GM18502 (cell line): ENCODE measurements around the gene CNIH3.
"Not testable (repeated sequence)": the region's sequence is repeated elsewhere in the genome, so short reads cannot be mapped to it uniquely, and the experiment has no call there.

Experiments used
- ATAC-seq: cut with Tn5 transposase; IDR thresholded peaks from one replicate; pipeline ENCODE4 v1.9.1; 2021; ENCODE audit warnings: mild to moderate bottlenecking; ENCODE audit not compliant: unreplicated experiment, poor library complexity

The CNIH3 gene

DNA sequence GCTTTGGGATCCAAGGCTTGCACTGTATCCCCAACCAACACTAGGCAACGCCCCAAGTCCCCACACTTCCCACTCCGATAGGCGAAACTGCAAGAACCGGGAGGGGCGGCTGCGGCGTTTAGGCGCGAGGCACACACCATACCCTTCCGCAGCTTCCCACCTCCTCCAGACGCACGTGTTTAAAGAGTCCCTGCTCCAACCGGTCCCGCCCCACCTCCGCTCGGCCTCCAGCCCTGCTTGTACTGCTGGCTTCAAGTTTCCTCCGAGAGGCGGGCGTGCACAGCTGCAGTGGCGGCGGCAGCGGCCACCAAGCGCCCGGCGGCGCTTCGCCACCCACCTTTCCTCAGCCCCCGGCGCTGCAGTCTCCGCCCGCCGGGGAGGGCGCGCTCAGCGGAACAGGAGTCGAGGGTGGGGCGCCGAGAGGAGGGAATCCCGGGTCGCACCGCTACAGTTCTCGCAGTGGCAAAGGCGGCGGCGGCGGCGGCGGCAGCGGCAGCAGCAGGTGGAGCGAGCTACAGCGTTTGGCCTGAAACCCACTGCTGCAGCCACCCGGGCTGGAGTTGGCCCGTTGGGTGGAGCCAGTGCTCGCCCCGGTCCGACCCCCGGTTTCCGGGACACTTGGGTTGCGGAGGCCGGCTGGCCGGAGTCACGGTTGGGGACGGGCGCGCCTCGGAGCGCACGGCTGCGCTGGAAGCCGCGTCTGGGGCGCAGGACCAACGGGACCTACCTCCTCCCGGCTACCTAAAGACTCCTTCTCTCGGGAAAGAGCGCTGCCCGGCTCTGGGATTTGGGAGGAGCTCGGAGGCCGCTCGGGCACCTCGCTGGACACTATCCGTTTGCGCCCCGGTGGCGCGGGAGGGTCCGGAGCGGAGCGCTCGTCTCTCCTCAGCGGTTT lies at the start of gene CNIH3:
TSS of gene CNIH3 (plus strand) at position 457 of the 895 bp plus-strand sequence. CDS start 858 bp downstream, outside the sequence.
- no peak for ATAC-seq

DNA sequence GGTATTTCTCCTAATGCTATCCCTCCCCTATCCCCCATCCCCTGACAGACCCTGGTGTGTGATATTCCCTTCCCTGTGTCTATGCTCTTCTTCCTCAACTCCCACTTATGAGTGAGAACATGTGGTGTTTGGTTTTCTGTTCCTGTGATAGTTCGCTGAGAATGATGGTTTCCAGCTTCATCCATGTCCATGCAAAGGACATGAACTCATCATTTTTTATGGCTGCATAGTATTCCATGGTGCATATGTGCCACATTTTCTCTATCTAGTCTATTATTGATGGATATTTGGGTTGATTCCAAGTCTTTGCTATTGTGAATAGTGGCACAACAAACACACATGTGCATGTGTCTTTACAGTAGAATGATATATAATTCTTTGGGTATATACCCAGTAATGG lies 49.6 kb upstream of the CNIH3 start:
- not testable (repeated sequence) for ATAC-seq

DNA sequence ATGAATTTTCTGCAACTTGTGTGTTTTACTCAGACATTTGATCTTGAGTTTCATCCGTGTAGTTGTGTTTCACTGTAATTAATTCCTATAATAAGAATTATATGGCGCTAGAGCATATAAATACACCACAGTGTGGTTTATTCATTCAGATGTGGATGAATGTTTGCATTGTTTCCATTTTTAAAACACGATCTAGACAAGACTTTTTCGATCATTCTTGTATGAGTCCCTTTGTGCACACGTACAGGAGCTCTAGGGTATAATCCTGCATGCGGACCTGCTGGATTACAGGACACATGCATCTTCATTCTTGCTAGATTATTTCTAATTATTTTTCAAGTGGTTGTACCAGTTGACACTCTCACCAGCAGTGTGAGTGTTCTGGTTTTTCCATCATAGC lies 46.8 kb upstream of the CNIH3 start:
- ATAC-seq = no peak

DNA sequence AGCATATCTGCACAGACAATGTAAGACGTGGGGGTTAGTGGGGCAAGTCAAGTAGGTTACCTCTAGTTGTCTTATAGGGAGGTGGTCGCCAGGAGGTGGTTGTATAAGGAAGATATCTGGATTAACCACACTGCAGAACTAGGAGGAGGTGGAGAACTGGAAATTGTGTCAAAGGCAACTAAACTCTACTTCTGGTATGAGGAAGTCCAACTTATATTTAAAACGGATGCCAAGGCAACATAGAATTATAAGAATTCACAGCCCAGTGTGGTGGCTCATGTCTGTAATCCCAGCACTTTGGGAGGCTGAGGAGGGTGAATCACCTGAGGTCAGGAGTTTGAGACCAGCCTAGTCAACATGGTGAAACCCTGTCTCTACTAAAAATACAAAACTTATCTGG lies 44.1 kb upstream of the CNIH3 start:
- ATAC-seq = not testable (repeated sequence)

DNA sequence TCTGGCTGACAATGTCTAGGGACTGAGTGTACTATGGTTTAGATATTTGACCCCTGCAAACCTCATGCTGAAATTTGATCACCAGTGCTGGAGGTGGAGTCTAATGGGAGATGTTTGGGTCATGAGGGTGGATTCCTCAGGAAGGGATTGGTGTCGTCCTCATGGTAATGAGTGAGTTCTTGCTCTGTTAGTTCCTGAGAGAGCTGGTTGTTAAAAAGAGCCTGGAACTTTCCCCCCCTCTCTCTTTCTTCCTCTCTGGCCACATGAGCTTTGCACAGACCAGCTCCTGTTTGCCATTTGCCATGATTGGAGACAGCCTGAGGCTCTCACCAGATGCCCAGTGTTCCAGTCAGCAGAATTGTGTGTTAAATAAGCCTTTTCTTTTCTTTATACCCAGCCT lies 36.6 kb upstream of the CNIH3 start:
- ATAC-seq = no peak

DNA sequence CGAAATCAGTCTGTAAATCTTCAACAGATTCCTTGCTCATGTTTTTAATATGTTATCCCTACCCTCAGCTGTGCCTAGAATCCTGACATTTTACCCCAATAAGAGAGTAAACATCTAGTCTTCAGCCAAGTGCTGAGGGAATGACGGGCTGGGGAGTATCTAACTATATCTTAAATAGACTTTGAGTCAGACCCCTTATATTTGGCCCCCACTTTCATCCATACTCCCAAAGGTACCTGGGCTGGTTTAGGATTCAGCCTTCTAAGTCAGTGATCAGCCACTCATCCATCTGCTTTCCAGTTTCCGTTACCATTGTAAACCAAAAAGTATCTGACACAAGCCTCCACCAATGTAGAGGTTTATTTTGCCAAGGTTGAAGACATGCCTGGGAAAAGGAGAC lies 36.1 kb upstream of the CNIH3 start:
- ATAC-seq = no peak

DNA sequence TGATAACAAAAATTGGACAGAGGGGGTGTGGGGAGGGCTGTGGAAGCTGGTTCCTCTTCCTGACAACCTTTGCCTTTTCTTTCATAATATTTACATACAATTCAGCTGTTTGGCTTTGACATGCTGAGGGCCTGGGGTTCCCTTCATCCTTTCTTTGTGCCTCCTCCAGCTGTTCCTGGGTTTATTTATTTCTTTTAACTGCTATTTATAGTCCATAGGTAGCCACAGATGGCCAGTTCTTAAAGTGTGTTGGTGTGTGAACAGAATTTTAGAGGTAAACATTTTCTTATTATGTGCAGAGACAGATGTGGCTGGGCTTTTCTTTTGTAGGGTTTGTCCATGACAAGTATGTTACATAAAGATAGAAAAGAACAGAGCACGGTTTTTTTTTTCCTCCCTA lies 34.1 kb upstream of the CNIH3 start:
- ATAC-seq = no peak

DNA sequence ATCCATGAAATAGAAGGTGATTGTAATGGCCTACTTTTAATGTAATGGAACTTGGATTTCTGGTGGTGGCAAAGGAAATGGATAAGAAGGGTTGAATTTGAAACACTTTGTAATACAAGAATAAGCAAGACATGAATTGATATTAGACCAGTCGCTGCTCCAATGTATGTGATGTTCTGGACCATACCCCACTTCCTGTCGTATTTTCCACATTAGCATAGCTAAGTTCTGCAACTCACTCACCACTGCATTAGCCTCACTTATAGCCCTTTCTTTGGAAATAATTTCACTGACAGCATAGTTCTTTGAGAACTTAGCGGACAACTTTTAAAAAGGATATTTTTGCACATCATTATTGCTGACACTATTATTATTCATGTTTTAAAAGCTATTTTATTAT lies 32.3 kb upstream of the CNIH3 start:
- ATAC-seq = no peak

DNA sequence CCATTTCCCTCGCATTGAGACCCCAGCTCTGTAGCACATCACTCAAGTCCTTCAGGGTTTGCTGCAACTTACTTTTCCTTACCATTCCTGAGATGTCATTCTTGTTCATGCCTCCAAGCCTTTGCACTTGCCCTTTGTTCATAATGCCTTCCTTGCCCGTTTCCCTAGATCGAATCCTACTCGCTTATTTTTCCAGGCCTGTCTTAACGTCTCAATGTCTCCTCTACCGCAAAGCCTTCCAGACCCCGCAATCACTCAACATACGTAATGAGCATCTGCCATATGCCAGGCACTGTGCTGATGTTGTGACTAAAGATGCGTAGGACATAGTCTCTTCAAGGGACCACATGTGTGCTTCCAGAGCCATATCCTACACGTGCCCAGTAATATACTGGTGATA lies 31.1 kb upstream of the CNIH3 start:
- no peak for ATAC-seq

DNA sequence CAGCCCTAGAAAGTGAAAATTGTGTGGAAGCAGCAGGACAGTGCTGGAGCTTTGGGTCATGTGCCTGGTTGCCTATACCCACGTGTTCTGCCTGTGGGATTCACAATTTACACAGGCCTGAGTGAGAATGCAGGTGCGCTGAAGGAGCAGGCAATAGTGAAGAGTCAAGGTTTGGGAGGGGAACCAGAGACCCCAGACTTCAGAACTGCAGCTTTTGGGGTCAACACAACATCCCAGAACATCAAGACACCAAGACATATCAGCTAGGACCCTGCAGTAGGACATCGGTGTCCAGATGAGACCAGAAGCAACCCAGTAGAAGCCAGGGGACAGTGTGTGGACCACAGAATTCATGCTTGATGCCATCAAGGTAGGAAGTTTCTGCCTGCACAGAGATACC lies 29.1 kb upstream of the CNIH3 start:
- no peak for ATAC-seq

DNA sequence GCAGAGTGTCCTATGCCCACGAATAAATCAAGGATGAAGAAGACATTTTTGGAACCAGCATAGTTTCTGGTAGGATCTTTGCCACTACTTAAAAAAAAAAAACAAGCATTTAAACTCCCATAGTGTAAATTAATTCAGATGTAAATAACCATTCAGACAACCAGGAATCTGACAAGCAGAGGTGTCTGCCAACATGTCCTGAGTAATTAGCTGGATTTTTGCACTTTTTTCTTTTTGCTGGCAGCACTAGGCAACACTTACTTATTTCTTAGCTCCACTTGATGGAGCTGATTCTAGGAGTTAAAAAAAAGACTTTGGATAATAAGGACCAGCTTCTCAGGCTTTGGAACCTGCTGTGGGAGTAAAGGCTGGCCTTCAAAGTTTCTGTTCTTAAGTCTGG lies 27.6 kb upstream of the CNIH3 start:
- no peak for ATAC-seq

DNA sequence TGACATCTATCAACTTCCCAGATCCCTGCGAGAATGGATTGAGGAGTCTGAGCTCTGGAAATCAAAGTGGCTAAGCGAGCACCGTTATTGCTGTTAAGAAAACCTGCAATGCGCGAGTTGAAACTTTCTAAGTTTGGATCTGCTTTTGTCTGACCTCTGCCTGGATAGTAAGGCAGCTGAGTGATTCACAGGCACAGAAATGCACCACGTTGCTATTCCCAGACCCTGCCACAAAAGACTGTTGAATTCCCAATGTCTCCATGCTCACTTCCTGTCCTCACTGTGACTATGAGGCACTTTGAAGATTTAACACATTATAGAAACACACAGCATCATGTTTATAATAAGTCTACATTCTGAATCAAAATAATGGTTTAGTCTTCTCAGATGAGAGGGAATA lies 27.1 kb upstream of the CNIH3 start:
- ATAC-seq = no peak

DNA sequence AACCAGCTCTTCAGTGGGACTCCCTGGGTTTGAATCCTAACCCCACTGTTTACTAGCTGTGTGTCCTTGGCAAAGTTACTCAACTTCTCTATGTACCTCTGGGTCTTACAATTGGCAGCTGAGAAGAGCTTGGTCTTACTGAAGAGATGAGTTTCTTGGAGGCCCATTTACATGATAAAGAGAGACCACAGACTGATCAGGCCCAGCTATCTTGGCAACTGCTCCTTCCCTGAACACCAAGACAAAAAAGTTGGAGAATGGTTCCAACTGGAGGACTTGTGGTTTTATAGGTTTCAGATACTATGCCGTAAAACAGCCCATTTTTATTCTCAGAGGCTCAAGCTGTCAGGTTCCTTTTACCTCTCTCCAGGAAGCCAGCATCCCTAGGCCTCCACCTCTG lies 24.8 kb upstream of the CNIH3 start:
- no peak for ATAC-seq

DNA sequence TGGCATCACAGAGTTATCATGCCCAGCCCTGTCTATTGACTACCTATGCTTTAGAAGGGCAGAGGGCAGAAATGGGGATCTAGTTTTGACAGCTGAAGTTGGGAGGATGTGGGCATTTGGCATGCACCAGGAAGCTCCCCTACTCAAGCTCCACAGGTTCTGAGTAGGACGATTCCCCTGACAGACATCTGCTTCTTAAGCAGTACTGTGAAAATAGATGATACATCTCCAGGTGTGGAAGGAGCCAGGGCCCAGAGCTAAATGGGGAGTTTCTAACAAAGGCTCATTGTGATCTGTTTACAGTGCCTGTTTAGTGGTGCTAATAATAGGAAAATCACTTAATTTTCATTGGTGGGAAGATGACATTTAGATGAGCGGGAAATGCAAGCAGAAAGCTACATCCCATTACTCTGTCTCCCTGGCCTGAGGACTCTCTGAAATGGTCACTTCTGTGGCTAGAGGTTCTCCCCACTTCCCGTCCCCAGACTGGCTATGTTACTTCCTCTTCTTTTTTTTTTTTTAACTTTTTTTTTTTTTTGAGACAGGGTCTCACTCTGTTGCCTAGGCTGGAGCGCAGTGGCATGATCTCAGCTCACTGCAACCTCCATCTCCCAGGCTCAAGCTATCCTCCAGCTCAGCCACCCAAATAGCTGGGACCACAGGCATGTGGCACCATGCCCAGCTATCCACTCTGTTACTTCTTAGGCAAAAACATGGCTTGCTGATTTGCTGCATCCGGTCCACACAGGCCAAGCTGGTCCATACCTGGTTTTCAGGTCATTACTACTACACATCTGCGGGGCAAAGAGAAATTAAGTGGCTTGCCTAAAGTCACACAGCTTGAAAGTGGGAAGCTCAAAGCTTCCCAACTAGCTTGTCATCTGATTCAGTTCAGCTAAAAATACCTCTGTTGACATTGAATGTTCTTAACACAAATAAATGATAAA lies 23.2 kb upstream of the CNIH3 start:
- peak; percentile 67 for ATAC-seq

DNA sequence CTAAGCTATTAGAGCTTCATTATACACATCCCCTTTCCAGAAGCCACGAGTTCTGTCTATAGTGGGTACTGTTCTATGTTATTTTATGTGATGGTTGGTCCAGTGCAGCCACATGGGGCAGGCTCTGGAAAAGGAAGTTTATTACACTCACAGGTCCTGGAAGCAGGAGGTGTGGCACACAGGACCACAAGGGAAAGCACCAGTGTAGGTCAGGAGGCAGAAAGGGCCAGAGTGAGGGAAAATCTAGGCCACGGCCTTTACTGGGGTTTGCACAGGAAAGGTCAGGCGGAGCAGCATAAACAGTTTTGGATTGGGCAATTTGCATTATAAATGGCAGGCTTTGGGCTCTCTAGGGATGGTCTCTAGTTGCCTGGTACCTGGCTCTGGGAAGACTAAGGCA lies 21.8 kb upstream of the CNIH3 start:
- no peak for ATAC-seq

DNA sequence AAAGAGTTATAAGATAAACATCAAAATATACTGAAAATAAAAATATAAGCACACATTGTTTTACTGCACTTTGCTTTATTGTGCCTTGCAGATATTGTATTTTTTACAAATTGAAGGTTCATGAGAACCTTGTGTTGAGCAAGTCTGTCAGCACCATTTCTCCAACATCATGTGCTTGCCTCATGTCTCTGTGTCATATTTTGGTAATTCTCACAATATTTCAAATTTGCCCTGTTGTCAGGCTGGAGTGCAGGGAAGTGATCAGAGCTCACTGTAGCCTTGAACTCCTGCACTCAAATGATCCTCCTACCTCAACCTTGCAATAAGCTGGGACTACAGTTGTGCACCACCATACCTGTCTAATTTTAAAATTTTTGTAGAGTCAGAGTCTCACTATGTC lies 21.3 kb upstream of the CNIH3 start:
- ATAC-seq = no peak

DNA sequence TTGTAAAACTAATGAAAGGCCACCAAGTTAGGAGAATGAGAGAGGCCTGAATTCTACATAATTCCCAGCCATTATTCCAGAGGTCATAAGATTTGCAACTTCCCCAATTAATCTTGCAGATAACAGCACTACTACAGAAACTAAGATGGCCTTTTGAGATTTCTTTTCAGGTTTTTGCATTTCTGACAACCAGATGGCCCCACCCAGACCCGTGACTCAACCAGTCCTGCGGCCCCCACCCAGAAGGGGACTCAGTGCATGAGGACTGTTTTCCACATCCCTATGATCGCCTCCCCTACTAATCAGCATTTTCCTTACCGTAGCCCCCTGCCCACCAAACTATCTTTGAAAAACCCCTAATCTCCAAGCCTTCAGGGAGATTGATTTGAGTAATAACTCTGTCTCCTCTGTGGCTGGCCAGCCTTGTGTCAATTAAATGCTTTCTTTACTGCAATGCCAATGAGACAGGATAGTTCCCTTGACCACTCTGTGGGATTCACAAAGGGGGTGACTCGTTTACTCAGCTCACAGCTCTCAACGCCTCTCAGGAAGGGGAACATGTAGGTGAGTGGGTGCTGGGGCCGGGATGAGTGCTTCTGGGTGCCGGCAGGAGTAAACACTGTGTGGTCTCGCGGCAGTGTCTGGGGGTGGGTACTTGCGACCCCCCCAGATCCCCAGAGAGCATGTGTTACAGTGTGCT lies 10.5 kb upstream of the CNIH3 start:
- no peak for ATAC-seq

DNA sequence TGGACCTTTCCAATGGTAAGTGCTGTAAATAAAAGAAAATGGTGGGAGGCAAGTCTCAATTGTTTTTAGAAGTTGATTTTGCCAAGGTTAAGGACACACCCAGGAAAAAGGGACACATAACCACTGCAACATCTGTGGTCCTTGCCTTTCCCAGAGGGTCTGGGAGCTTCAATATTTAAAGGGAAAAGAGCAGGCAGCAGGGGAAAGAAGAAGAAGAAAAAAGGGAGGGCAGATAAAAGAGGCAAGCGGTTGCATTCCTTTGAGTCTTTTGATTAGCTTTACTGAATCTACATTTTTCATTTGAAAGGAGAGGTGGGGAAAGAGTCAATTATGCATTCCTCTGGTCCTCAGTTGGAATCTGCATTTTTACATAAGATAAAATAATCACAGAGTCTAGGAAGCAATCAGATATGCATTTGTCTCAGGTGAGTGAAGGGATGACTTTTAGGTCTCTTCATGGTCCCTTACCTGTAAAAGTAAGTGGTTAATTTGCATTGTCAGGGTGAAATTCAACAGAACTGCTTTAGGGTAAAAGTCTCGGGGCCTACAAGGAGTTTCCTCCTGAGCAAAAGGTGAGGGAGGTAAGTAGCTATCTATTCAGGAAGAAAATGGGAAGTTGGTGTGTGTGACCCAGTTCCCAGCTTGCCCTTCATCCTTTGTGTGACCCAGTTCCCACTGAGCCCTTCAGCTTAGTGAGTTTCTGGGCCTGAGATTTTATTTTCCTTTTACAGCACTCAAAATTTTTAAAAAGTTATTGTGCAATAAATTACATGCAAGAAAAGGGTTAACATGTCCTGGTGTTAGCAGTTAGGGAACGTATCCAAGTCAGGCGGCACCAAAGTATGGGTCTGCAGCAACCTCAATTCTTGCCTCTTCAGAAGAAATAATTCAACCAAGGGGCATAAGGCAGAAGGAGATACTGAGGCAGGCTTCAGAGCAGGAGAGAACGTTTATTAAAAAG lies 8.6 kb upstream of the CNIH3 start:
- ATAC-seq = no peak

DNA sequence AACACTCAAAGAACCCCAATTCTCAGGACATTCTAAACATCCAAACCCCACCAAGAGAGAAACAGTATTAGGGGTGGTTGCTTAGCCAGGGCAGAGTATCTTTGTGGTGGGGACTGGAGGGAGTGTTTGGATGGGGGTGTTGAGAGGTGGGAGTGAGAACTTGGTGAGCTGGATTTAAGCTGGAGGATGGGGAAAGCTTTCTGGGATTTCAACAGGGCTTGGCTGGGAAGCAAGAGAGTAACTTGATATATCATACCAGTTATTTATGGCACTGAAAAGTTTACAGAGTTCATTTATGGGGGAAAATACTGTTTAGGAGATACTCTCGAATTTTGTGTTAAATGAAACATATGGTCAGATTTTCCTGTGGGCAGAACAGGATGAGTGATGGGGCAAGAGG lies 6.8 kb upstream of the CNIH3 start:
- ATAC-seq = no peak

DNA sequence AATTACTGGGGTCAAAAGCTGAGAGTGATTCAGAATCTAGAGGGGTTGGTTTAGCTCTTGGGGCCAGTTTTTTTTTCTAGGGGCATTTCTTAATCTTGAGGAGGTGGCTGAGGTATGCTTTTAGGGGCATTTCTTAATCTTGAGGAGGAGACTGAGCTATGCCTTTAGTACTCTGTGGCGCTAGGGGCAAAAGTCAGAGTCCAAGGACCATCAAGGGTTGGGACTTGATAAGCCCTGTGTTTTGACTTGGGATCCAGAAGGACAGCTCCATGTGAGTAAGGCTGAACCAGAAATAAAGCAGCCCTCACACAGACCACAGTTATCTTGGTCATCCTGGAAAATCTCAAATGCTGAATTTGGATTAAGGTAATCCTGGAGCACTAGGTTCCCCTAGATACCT lies 3.9 kb upstream of the CNIH3 start:
- ATAC-seq = no peak
